Sciatic nerve (tissue), 2 donors: ENCODE measurements around the gene MRPL45. TPM values are rescaled to one million over a fixed set of nuclear protein-coding genes. Genes with fewer than 3 reads are reported as not detected.
"Not testable (repeated sequence)": the region's sequence is repeated elsewhere in the genome, so short reads cannot be mapped to it uniquely, and the experiment has no call there.

Experiments
- ATAC-seq: fragments of 200-7000 bp; cut with Tn5 transposase; one replicate; pipeline ENCODE4 v1.9.1; 2020; ENCODE audit warnings: mild to moderate bottlenecking, moderate library complexity
- DNase-seq: peaks from one replicate; pipeline ENCODE4 v3.0.0-alpha.2; 2020; ENCODE audit warnings: low spot score
- intact Hi-C: fragments of 100-400 bp; cut with DNase I; formaldehyde crosslinking; loops from one replicate; pipeline ENCODE4 v1.14.2; 2022
- total RNA-seq: library from RNA; stranded (reverse); fragmentation: NEBNext Ultra II Directional; extraction: Animal tissue kit (Norgen Biotek cat#: 25700); gene quantifications from one replicate; pipeline ENCODE4 v1.2.1, GENCODE V29; 2021
- donor health status: DM: no; HTN: no; CAD: no.
- donor health status: DM: no; HTN: no; CAD: no.

The MRPL45 gene
- 21.8 TPM for total RNA-seq

DNA sequence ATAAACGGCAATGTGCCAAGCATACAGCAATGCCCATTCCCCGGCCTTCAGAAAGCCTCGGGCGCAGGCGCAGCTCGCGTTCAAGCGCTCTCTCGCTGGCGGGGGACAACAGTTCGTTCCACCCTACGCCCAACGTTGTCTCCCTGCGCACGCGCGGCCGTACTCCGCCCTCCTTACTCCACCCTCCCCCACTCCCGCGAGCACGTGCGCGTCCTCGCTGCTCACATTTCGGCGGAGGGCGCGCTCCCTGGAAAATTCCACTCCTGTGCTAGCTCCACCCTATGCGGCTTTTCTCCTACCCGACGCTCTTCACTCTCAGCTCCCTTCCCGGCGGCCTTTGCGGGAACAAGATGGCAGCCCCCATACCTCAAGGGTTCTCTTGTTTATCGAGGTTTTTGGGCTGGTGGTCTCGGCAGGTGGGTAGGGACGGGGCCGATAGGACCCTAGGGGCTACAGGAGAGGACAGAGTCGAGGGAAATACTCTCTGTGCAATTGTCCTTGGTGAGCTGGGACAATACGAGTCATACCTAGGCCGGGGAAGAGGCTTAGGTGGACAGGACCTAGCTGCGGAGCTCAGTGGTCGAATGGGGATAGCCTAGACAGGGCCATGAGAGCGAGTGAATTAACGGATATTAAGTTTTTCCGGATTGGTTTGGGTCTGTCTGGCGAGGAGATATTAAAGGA is at the start of gene MRPL45:
MRPL45 (plus strand) TSS at position 335 of the 684 bp plus-strand sequence; CDS start at position 351, 16 bp downstream.
- peak; percentile 99 for DNase-seq
- peak; percentile 99 for ATAC-seq
- intact Hi-C loops: not testable (repeated sequence)

DNA sequence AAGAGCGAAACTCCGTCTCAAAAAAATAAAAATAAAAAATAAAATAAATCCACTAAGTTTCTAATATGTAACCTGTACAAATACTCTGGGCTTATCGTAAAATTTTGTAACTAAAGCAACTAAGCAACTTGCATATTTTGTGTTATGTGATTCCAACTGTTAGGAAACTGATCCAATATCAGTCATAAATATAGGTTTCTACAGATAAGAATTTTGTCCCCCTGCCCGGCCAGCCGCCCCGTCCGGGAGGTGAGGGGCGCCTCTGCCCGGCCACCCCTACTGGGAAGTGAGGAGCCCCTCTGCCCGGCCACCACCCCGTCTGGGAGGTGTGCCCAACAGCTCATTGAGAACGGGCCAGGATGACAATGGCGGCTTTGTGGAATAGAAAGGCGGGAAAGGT is 43.8 kb upstream of the MRPL45 start:
- intact Hi-C loops, ATAC-seq: not testable (repeated sequence)

DNA sequence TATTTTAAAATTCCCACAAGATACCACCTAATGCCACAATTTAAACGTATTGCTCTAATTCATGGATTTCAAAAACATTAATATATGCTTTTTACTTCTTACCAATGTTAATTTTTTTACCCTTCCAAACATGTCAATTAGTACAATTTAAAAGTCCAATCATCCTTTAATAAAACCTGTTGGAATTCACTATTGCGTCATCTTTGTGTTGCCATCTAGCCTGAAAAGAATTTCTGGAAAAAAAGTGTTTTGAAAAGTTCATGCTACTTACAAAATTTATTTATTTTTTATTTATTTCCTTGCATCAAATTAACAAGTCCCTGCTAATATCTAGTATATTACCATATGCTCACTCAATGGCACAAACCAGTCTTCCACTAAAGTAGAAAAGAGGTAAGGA is 42.6 kb upstream of the MRPL45 start:
- DNase-seq, intact Hi-C loops, ATAC-seq: not testable (repeated sequence)

More for the DNA sequence above, 43.8 kb upstream of the MRPL45 start:
- not testable (repeated sequence) for DNase-seq

DNA sequence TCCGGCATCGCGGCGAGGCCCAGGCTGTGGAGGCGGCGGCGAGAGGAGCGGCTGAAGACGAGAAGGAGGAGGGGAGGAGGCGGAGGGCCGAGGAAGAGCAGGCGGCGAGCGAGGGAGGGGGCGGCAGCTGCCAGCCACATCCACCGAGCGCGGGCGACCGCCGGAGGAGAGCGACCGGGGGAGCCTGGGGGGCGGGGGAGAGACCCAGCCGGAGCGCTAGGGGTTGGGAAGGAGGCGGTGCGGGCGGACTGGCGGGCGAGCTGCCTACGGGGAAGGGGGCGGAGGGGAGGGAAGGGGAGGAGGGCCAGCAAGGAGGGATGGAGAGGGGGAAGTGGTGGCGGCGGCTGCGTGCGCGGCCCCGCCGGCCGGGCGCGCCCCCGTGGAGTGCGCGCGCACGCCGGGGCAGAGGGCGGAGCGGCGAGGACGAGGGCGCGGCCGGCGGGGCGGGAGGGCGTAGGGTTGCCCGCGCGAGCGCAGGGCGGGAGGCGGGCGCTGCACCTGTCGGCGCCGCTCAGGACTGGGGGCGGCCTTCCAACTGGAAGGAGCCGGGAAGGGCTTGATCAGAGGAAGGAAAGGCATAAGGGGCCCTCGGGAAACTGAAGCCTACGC is 39.9 kb upstream of the MRPL45 start:
- ATAC-seq (peak; percentile 94), DNase-seq (peak; percentile 91)
- intact Hi-C loops: not testable (repeated sequence)

DNA sequence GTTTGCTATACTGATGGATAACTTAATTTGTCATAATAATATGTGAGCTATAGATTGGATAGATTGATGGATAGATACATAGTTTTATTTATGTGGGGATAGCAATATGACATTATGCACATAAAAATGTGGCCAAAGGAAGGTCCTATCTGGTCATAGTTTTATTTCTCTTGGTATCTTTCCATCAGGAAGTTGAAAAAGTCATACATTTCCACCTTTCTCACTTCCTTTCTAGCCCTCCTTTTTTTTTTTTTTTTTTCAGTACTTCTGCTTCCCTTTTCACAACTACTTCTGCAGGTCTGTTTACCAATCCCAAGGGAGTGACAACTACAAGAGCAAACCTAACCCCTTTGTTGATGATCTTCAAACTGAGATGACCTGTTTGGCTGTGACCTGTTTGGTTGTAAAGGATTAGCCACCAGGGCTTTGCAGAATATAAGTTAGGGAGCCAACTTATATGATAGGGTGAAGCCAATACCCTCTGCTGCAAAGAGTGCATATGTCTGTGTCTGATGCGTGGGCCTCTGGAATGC is 30.9 kb upstream of the MRPL45 start:
- intact Hi-C loops, DNase-seq, ATAC-seq: not testable (repeated sequence)

DNA sequence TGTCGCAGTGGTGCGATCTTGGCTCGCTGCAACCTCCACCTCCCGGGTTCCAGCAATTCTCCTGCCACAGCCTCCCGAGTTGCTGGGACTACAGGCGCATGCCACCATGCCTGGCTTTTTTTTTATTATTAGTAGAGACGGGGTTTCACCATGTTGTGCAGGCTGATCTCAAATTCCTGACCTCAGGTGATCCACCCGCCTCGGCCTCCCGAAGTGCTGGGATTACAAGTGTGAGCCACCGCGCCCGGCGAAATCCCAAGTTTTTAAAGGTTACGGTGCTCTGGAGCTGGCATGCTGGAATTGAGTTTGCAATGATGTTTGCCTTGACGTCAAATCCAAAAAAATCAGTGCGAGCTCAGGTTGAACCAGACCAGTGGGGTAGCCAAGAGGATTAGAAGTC is 30.4 kb upstream of the MRPL45 start:
- ATAC-seq, intact Hi-C loops, DNase-seq: not testable (repeated sequence)

DNA sequence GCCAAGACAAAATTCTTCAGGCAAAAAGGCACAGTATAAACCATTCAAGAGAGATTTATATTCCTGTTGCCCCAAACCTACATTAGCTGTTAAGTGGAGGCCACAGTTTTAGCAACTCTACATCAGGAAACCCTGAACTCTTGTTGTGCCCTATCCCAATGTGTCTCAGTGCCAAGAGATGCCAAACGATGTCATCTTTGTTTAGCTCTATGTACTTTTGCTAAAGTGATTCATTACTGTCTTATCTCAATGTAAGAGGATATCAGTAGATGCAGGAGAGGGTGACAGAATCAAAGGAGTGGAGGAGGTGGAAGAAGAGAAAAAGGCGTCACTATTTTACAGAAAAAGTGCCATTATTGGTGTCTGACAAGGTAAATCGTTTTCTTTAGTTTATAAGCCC is 28.8 kb upstream of the MRPL45 start:
- ATAC-seq, intact Hi-C loops, DNase-seq: not testable (repeated sequence)

DNA sequence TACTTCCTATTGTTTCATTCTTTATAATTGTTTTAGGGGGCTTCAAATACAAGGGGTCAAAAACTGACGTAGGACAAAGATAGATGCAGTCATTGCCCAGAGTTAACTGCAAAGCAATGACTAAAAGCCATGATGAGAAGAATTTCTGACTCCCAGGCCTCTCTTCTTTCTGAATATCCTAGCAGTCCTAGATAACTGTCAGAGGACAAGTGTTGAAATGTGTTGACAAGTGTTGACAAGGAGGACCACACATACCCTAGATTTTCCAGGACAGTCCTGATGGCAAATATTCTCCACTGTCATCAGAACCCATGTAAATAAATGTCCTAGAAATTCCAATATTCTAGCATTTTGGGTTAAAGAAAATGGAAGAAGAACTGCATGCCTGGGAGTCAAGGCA is 27.9 kb upstream of the MRPL45 start:
- intact Hi-C loops, DNase-seq, ATAC-seq: not testable (repeated sequence)

DNA sequence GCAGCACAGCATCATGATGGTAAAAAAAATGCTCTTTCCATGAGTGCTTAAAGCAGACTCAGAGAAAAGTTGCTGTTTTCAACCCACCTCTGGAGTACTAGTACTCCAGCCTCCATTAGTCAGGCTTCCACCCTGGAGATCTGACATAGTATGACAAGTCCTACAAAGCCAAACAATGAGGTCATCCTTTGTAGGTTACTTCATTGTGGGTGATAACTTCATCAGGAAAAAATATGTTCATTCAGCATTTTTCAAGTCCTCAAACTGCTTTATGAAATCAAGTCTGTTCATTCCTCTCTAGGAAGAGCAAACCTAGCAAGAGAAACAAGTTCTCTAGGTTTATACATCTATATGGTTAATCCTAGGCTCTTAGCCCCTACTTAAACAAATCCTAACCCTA is 27.4 kb upstream of the MRPL45 start:
- DNase-seq, intact Hi-C loops, ATAC-seq: not testable (repeated sequence)

DNA sequence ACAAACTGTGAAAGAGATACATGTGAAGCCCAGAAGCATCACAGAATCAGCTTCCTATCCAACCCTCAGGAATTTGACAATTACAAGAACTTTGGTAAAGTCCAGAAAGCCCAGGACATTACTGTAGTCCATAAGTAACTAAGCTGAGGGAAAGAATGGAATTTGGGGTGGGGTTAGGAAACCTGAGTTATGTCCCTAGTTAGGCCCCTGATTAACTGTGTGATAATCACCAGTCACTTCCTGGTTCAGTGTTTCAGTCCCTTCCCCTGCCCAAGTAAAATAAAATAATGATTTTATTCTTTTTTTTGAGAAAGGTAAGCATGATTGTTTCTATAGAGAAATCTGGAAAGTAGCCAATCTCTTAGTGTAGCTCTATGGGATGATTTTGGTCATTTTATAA is 11.0 kb upstream of the MRPL45 start:
- DNase-seq: not testable (repeated sequence)

DNA sequence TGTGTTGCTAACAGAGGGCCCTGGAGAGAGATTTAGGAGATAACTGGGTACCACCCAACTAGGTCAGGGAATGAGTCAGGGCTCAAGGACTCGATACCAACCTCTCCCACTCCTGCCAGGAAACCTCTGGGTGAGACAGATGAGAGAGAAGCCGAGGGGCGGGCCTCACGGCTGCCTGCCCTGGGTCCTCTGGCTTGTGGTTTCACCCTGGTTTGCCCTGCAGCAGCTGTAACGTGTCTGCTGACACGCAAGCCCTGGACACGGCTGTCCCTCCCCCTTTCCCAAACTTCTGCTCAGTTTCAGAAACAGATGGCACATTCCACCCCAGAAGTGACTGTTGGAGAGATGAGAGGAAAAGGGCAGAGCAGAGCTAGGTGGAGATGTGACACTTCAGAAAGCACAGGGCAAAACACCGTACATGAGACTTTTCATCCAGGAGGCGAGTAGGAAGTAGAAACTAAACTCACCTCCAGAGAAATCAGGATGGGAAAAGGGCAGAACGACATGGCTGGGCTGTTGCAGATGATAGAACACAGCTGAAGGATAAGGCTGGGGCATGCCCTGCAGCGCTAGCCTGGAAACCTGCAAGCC is 10.4 kb upstream of the MRPL45 start:
- ATAC-seq: peak; percentile 93
- DNase-seq, intact Hi-C loops: not testable (repeated sequence)

More for the DNA sequence above, 11.0 kb upstream of the MRPL45 start:
- intact Hi-C loops: not testable (repeated sequence)
- peak; percentile 45 for ATAC-seq

DNA sequence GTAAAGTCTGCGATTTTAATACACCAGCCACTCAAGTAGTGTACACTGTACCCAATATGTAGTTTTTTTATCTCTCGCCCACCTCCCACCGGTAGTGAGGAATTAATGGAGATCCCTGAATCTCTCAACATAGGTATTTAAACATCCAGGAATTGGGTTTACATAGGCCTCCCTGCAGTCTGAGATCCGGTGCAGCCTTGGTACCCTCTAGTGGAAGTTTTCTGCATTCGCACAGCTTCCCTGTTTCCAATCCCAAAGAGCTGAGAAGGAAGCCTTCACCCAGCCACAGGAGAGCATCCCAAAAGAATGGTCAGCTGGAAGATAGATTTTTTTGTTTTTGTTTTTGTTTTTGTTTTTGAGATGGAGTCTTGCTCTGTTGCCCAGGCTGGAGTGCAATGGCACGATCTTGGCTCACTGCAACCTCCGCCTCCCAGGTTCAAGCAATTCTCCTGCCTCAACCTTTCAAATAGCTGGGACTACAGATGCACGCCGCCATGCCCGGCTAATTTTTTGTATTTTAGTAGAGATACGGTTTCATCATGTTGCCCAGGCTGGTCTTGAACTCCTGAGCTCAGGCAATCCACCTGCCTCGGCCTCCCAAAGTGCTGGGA is 8.6 kb upstream of the MRPL45 start:
- intact Hi-C loops, DNase-seq: not testable (repeated sequence)
- peak; percentile 63 for ATAC-seq

DNA sequence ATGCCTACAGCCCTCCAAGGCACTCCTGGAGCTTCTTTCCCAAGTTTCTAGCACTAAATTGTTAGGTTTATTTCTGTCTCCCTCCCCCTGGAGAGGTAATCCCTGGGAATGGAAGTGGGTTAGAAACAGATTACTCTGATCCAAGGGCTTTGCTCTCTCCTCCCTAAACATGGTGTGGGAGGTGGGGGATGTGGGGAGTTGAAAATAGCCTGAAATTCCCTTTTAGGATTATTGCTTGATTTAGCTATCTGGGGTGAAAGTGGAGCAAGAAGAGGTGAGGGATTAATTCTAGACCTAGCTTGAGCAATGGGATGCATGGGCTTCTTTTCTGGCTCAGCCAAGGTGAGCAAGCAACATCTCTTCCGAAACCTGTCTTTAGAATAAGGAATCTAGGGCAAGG is 7.2 kb upstream of the MRPL45 start:
- ATAC-seq, DNase-seq, intact Hi-C loops: not testable (repeated sequence)

DNA sequence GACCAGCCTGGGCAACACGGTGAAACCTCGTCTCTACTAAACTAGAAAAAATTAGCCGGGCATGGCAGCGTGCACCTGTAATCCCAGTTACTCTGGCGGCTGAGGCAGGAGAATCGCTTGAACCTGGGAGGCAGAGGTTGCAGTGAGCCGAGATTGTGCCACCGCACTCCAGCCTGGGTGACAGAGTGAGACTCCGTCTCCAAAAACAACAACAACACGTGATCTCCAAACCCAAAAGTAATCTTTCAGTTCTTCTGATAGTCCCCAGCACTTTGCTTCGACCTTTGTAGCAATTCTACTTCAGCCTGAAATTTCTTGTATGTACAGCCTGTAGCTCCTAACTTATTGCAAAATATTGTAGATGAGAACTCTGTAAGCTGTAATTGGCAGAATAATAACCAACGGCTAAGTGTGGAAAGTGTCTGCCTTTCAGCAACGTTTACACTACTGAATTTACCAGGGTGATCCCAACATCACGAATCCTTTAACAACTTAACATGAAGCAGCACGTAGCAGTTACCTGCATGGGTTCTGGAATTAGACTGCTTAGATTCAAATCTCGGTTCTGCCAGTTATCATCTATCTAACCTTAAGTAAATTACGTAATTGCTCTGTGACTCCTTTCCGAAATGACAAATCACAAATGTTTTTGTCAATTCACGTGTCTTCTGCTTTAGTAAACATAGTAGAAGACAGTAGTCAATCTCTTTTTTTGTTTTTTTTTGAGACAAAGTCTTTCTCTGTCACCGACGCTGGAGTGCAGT is 1.2 kb upstream of the MRPL45 start:
- DNase-seq, ATAC-seq, intact Hi-C loops: not testable (repeated sequence)

DNA sequence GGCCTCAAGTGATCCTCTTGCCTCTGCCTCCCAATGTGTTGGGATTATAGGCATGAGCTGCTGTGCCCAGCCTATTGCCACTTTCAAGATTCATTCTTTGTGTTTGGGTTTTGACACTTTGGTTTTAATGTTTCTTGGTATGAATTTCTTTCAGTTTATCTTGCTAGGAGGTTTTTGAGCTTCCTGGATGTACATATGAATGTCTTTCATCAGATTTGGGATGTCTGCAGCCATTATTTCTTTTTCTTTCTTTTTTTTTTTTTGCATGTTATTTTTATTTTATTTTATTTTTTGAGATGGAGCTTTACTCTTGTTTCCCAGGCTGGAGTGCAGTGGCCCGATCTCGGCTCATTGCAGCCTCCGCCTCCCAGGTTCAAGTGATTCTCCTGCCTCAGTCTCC is 18.5 kb downstream of the MRPL45 start:
- DNase-seq: no peak

DNA sequence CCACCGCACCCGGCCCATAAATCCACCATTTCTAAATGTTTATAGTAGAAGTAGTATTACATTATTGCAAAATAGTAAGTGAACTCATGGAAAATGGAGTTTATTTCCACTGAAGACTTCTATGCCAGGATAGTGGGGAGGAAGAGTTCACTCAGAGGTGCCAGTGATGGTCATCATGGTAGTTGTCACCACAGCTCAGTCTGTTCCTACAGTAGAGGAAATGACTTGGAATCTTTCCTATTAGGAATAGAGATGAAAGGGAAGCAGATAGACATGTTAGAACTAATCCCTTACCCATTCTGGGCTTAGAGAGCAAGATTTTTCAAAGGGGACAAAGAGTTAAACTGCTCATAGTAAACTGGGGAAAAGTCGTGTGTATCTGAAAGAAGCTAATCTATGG is 20.1 kb downstream of the MRPL45 start:
- DNase-seq: no peak
- intact Hi-C loops: no loop called here
- no peak for ATAC-seq

More for the DNA sequence above, 18.5 kb downstream of the MRPL45 start:
- ATAC-seq: no peak
- intact Hi-C loops: no loop called here

DNA sequence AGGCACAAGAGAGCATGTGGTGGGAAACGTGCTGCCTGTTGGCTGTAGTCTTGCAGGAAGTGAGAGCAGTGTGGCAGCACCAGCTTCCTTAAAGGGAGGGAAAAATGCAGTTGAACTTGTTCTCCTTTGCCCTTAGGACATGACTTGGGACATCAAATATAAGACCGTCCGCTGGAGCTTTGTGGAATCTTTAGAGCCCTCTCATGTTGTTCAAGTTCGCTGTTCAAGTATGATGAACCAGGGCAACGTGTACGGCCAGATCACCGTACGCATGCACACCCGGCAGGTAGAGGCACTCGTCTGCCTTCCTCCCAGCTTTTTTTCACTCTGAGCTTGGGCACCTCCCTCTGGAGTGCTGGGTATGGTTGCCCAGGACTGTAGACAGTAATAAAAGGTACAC is 23.5 kb downstream of the MRPL45 start:
- ATAC-seq: no peak
- intact Hi-C loops: no loop called here
- no peak for DNase-seq

DNA sequence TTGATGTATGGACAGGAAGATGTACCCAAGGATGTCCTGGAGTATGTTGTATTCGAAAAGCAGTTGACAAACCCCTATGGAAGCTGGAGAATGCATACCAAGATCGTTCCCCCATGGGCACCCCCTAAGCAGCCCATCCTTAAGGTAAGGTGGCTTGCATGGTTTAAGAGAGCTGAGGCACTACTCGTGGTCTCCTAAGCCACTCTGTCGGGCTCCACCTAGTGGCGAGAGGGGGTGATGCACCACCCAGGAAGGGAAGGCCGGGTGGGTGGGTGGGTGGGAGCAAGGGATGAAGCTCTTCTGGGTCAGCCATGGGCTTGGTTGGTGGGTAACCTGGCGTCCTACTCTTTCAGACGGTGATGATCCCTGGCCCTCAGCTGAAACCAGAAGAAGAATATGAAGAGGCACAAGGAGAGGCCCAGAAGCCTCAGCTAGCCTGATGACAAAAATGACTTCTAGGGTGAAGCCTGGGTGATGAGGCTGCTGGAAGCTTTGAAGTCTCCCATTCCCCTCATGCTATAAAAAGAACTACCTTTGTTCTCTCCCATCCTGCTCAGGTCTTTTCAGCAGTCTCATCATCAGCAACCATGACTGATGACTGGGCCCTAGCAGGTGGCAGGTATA is 25.3 kb downstream of the MRPL45 start:
- ATAC-seq (peak; percentile 63), DNase-seq (peak; percentile 82)
- intact Hi-C loops: no loop called here
